OCI-LY7 (cell line): Measurements from ENCODE around the gene ZC3H11A. TPM values are rescaled to one million over a fixed set of nuclear protein-coding genes. Genes with fewer than 3 reads are reported as not detected.
A peak's percentile ranks its signal among the peaks of the same experiment; 100 is the strongest.

ENCODE experiments used
- BruUV-seq: library from RNA; stranded (reverse); fragments of 400-500 nt; replicated peaks from 2 replicates; lab custom pipeline; 2021; lab: Mats Ljungman, UMichigan
- CTCF ChIA-PET: fragments of 300-600 bp; sonication (Branson Sonifier 250); formaldehyde crosslinking; loops from one replicate; lab custom pipeline; 2022; ENCODE audit warnings: antibody characterized with exemption; ENCODE audit not compliant: unreplicated experiment; lab: Charles Lee
- POLR2A ChIA-PET: fragments of 300-600 bp; sonication (Branson Sonifier 250); formaldehyde crosslinking; loops from one replicate; lab custom pipeline; 2022; ENCODE audit warnings: antibody characterized with exemption; lab: Charles Lee
- DNase-seq: peaks from one replicate; pipeline ENCODE4 v3.0.0-alpha.2; 2015; ENCODE audit warnings: low spot score
- H2AFZ ChIP-seq: fragments of 200-600 bp; sonication (generic), shearing (Covaris generic); 2 replicates; pipeline ENCODE4 v1.6.1; 2014; ENCODE audit warnings: mild to moderate bottlenecking, antibody characterized with exemption, low read length, moderate library complexity
- H3K27ac ChIP-seq: fragments of 200-600 bp; sonication (generic); 2 replicates; pipeline ENCODE4 v1.5.1; 2014; ENCODE audit warnings: mixed run types, low read depth, mild to moderate bottlenecking, moderate library complexity, low read length, inconsistent platforms; ENCODE audit not compliant: poor library complexity, severe bottlenecking
- H3K36me3 ChIP-seq: fragments of 200-600 bp; sonication (generic); 2 replicates; pipeline ENCODE4 v1.6.1; 2014; ENCODE audit warnings: mild to moderate bottlenecking, antibody characterized with exemption, low read length, moderate library complexity, mixed read lengths; ENCODE audit not compliant: insufficient read depth
- H3K4me1 ChIP-seq: fragments of 200-600 bp; sonication (generic); 2 replicates; pipeline ENCODE4 v1.5.1; 2014; ENCODE audit warnings: mild to moderate bottlenecking, low read length; ENCODE audit not compliant: insufficient read depth, poor library complexity, severe bottlenecking
- H3K4me2 ChIP-seq: fragments of 200-600 bp; sonication (generic); 2 replicates; pipeline ENCODE4 v1.6.1; 2014; ENCODE audit warnings: mild to moderate bottlenecking, low read length
- H3K4me3 ChIP-seq: fragments of 200-600 bp; sonication (generic); 2 replicates; pipeline ENCODE4 v1.5.1; 2014; ENCODE audit warnings: mild to moderate bottlenecking, low read depth, low read length; ENCODE audit not compliant: poor library complexity, severe bottlenecking
- H3K79me2 ChIP-seq: fragments of 200-600 bp; sonication (generic); 2 replicates; pipeline ENCODE4 v1.6.1; 2016; ENCODE audit warnings: low read depth, mild to moderate bottlenecking, low read length, moderate library complexity, mixed read lengths; ENCODE audit not compliant: insufficient read depth
- H3K9me2 ChIP-seq: fragments of 200-600 bp; sonication (generic); 2 replicates; pipeline ENCODE4 v1.6.1; 2016; ENCODE audit warnings: mild to moderate bottlenecking, low read length, mixed read lengths; ENCODE audit not compliant: insufficient read depth
- H3K9me3 ChIP-seq: fragments of 200-600 bp; sonication (generic); 2 replicates; pipeline ENCODE4 v1.6.1; 2014; ENCODE audit warnings: mild to moderate bottlenecking, mixed run types, low read length, mixed read lengths
- H4K20me1 ChIP-seq: fragments of 200-600 bp; sonication (generic); 2 replicates; pipeline ENCODE4 v1.6.1; 2014; ENCODE audit warnings: mild to moderate bottlenecking, antibody characterized with exemption, low read length, moderate library complexity, mixed read lengths; ENCODE audit not compliant: insufficient read depth
- EZH2phosphoT487 ChIP-seq: fragments of 200-600 bp; sonication (generic); IDR thresholded peaks from 2 replicates; pipeline ENCODE4 v1.6.1; 2018; ENCODE audit warnings: low read depth, borderline replicate concordance, mild to moderate bottlenecking, mixed run types, antibody characterized with exemption, low read length, moderate library complexity, mixed read lengths
- intact Hi-C: fragments of 100-400 bp; cut with micrococcal nuclease; formaldehyde crosslinking; loops from one replicate; pipeline ENCODE4 v1.10.0; 2022; ENCODE audit not compliant: unreplicated experiment
- total RNA-seq, 2 experiments: library from RNA; depleted of rRNA in 1 of 2; stranded (reverse); fragments of >200 nt in 1 of 2; shearing (Covaris generic) in 1 of 2; gene quantifications; 2 replicates each; pipeline ENCODE4 v1.2.3, GENCODE V29; 2014 to 2022
- TF ChIP-seq, protein P1 (sequence below): fragments of 200-600 bp; sonication (generic); conservative IDR thresholded peaks from 2 replicates; pipeline ENCODE4 v1.5.1; 2014; ENCODE audit warnings: mild to moderate bottlenecking, antibody characterized with exemption, low read length, moderate library complexity, mixed read lengths

ZC3H11A gene
- total RNA-seq, 2 experiments from 2014 or later: 113 to 143 TPM

- DNase-seq: peak; percentile 89
- ChIA-PET CTCF (no interaction called here), POLR2A (interaction anchor here (0.6 to 2.9 kb wide), 15 partner anchors 8 to 513 kb away, joined by 3 to 20 read pairs (median 4); partner anchors contain the start of genes ATP2B4 and LAX1)
- H3K4me1 ChIP-seq: peaks cover 39% of the 10 kb centered on the region
- H3K36me3 ChIP-seq: peaks cover 89% of the 10 kb centered on the region
- 0 out of 2 replicates have a peak, but pooled peaks cover 3% of the 10 kb centered on the region for H3K9me3 ChIP-seq
- peaks cover 72% of the 10 kb centered on the region for H3K79me2 ChIP-seq
- H2AFZ ChIP-seq: no peak overlapping the region
- peak overlapping the region; percentile 97 for H3K4me2 ChIP-seq
- BruUV-seq: no TSS peak
- peak overlapping the region; percentile 47 for H3K4me3 ChIP-seq
- no peaks in the 10 kb centered on the region for H3K9me2 ChIP-seq
- TF ChIP-seq, protein P1, sequence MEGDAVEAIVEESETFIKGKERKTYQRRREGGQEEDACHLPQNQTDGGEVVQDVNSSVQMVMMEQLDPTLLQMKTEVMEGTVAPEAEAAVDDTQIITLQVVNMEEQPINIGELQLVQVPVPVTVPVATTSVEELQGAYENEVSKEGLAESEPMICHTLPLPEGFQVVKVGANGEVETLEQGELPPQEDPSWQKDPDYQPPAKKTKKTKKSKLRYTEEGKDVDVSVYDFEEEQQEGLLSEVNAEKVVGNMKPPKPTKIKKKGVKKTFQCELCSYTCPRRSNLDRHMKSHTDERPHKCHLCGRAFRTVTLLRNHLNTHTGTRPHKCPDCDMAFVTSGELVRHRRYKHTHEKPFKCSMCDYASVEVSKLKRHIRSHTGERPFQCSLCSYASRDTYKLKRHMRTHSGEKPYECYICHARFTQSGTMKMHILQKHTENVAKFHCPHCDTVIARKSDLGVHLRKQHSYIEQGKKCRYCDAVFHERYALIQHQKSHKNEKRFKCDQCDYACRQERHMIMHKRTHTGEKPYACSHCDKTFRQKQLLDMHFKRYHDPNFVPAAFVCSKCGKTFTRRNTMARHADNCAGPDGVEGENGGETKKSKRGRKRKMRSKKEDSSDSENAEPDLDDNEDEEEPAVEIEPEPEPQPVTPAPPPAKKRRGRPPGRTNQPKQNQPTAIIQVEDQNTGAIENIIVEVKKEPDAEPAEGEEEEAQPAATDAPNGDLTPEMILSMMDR: peak; percentile 32; the same call in 1 of the 2 replicates
- no peak for TF ChIP-seq EZH2phosphoT487
- peak overlapping the region; percentile 93 for H3K27ac ChIP-seq
- H4K20me1 ChIP-seq: no peaks in the 10 kb centered on the region
- intact Hi-C loops: loop anchor here (1.0 to 5.0 kb wide), 3 partner anchors 23 to 76 kb away; partner anchors contain the start of genes LAX1, ZBED6 and ZC3H11A
Observed at GRCh38 chr1:203818399-203818798, 23.0 kb downstream of the ZC3H11A start.

DNA sequence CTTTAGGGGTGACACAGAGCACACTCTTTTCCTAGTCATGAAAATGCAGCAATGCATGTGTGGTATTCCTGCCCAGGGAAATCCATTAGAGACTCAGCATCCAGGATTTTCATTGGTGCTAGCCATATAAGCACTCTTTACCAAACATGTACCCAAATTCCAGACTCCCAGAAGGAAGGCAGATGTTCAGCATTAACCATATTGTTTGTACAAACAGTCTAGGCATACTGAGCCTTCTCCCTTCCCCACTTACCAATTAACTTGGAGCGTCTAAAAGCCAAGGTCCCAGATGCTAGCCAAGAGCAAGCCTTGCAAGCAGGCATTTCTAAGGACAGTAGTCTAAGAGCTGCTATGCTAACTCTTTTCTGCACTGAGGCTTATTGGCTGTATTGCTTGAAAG, 27.9 kb downstream of the ZC3H11A start:
- no peak for TF ChIP-seq EZH2phosphoT487
- TF ChIP-seq, protein P1: no peak
- peaks cover 57% of the 10 kb centered on the region for H3K79me2 ChIP-seq

DNA sequence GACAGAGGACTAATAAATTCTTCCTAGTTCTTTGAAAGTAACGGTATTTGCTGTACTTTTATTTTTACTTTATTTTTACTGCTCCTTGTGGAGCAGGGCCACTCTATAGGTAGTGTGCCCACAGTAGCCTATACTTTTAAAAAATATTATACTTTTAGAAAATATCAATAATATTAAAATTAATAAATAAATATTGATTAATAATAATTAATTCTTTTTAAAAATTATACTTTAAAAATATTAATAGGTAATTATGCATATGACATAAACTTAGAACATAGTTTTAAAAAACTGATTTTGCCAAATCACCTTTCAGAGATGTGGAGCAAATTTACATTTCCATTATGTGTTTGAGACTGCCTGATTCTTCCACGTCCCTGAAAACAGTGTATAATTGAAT, 30.8 kb downstream of the ZC3H11A start:
- BruUV-seq: no TSS peak
- Histone ChIP-seq H3K4me1 (no peaks in the 10 kb centered on the region), H3K79me2 (peaks cover 38% of the 10 kb centered on the region), H3K27ac (no peak overlapping the region), H2AFZ (no peak overlapping the region), H3K36me3 (peaks cover 96% of the 10 kb centered on the region), H3K4me2 (no peak overlapping the region), H3K4me3 (no peak overlapping the region), H3K9me3 (no peaks in the 10 kb centered on the region), H3K9me2 (no peaks in the 10 kb centered on the region), H4K20me1 (no peaks in the 10 kb centered on the region; the same call in 1 of the 2 replicates)
- no peak for TF ChIP-seq EZH2phosphoT487
- TF ChIP-seq, protein P1: no peak
- intact Hi-C loops: no loop called here
- DNase-seq: no peak
- CTCF ChIA-PET: no interaction called here
- POLR2A ChIA-PET: no interaction called here

More for the DNA sequence above, 27.9 kb downstream of the ZC3H11A start:
- DNase-seq: no peak
- Histone ChIP-seq H3K4me2 (no peak overlapping the region), H3K36me3 (peaks cover 93% of the 10 kb centered on the region), H3K4me3 (no peak overlapping the region), H3K27ac (no peak overlapping the region), H3K9me2 (no peaks in the 10 kb centered on the region), H3K9me3 (no peaks in the 10 kb centered on the region), H3K4me1 (peaks cover 13% of the 10 kb centered on the region), H2AFZ (no peak overlapping the region), H4K20me1 (no peaks in the 10 kb centered on the region)
- ChIA-PET POLR2A (no interaction called here), CTCF (no interaction called here)
- no TSS peak for BruUV-seq
- intact Hi-C loops: no loop called here
